ENCODE measurements around the gene TMEM98. TPM values are rescaled to one million over a fixed set of nuclear protein-coding genes. Genes with fewer than 3 reads are reported as not detected.
"Not testable (repeated sequence)": the region's sequence is repeated elsewhere in the genome, so short reads cannot be mapped to it uniquely, and the experiment has no call there.

TMEM98 gene
- polyA plus RNA-seq, 2 of the 4 experiments (the other 2 are of a cell fraction): 46.6 to 61.0 TPM

DNA sequence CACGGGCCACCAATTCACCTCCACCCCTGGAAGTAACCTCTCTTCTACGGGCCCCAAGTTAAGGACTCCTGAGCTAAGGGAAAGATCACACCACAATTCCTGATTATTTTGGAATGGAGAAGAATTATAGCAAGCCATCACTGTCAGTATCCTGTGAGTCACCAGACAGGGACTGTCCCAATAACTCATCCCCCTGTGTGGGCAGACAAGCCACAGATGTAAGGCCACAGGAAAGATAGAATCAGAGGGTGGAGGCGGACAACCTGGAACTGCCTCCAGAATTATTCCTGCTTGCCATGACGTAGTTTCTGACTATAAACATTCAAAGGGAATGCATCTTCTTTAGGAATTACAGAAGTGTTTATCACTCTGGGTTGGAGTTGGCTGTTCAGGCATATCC is 45.2 kb upstream of the TMEM98 start:
- FAIRE-seq (no peak), ATAC-seq (no peak), DNase-seq (ENCODE audit: low read depth in 1 of 2, low spot score in 1 of 2) (no peak)
- 0 out of 3 replicates have a peak, but pooled peaks cover under 1% of the 10 kb centered on the region for H3K4me1 ChIP-seq
- H3K4me3 ChIP-seq: no peak overlapping the region
- CTCF ChIA-PET: interaction anchor here (0.6 to 12.1 kb wide), 3 partner anchors 54 to 104 kb away, joined by 3 to 205 read pairs (median 4); no protein-coding TSS in a partner anchor
- H3K9me3 ChIP-seq: no peaks in the 10 kb centered on the region
- POLR2A ChIA-PET: no interaction called here
- TF ChIP-seq FOSB (CRISPR knock-in tag; IDR thresholded peaks at IDR 0.05) (no peak), CBX8 (IDR thresholded peaks at IDR 0.05) (no peak), ZNF302 (CRISPR knock-in tag; IDR thresholded peaks at IDR 0.05) (no peak), EP300 (IDR thresholded peaks at IDR 0.05) (no peak), ZSCAN20 (CRISPR knock-in tag; IDR thresholded peaks at IDR 0.05) (no peak), HOXB5 (CRISPR knock-in tag; IDR thresholded peaks at IDR 0.05) (no peak), RNF2 (IDR thresholded peaks at IDR 0.05; ENCODE audit: borderline replicate concordance, low read depth) (no peak), TFCP2L1 (CRISPR knock-in tag; IDR thresholded peaks at IDR 0.05) (no peak), ESRRA (IDR thresholded peaks at IDR 0.05; ENCODE audit: borderline replicate concordance, low read length) (no peak), ZC3H11A (IDR thresholded peaks at IDR 0.05) (no peak), KDM1A (IDR thresholded peaks at IDR 0.05; ENCODE audit: low read depth) (no peak), JUNB (IDR thresholded peaks at IDR 0.05) (no peak), JUN (IDR thresholded peaks at IDR 0.05) (no peak), GATA3 (IDR thresholded peaks at IDR 0.05; ENCODE audit: borderline replicate concordance) (no peak)
- TF ChIP-seq, protein P1, sequence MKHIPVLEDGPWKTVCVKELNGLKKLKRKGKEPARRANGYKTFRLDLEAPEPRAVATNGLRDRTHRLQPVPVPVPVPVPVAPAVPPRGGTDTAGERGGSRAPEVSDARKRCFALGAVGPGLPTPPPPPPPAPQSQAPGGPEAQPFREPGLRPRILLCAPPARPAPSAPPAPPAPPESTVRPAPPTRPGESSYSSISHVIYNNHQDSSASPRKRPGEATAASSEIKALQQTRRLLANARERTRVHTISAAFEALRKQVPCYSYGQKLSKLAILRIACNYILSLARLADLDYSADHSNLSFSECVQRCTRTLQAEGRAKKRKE (CRISPR knock-in tag; IDR thresholded peaks at IDR 0.05; ENCODE audit: low read depth): no peak
- TF ChIP-seq, protein P2, sequence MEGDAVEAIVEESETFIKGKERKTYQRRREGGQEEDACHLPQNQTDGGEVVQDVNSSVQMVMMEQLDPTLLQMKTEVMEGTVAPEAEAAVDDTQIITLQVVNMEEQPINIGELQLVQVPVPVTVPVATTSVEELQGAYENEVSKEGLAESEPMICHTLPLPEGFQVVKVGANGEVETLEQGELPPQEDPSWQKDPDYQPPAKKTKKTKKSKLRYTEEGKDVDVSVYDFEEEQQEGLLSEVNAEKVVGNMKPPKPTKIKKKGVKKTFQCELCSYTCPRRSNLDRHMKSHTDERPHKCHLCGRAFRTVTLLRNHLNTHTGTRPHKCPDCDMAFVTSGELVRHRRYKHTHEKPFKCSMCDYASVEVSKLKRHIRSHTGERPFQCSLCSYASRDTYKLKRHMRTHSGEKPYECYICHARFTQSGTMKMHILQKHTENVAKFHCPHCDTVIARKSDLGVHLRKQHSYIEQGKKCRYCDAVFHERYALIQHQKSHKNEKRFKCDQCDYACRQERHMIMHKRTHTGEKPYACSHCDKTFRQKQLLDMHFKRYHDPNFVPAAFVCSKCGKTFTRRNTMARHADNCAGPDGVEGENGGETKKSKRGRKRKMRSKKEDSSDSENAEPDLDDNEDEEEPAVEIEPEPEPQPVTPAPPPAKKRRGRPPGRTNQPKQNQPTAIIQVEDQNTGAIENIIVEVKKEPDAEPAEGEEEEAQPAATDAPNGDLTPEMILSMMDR (IDR thresholded peaks at IDR 0.05): no peak
- TF ChIP-seq, protein P3, sequence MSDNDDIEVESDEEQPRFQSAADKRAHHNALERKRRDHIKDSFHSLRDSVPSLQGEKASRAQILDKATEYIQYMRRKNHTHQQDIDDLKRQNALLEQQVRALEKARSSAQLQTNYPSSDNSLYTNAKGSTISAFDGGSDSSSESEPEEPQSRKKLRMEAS (IDR thresholded peaks at IDR 0.05): no peak
- TF ChIP-seq, protein P4, sequence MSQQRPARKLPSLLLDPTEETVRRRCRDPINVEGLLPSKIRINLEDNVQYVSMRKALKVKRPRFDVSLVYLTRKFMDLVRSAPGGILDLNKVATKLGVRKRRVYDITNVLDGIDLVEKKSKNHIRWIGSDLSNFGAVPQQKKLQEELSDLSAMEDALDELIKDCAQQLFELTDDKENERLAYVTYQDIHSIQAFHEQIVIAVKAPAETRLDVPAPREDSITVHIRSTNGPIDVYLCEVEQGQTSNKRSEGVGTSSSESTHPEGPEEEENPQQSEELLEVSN (IDR thresholded peaks at IDR 0.05; ENCODE audit: borderline replicate concordance, low read depth): no peak
- 45% methylated on average over 4 of the region's 4 CpGs for WGBS (ENCODE audit: missing lambda C conversion rate)
- H3K4me2 ChIP-seq: no peak overlapping the region
- no peak overlapping the region for H3K27ac ChIP-seq

DNA sequence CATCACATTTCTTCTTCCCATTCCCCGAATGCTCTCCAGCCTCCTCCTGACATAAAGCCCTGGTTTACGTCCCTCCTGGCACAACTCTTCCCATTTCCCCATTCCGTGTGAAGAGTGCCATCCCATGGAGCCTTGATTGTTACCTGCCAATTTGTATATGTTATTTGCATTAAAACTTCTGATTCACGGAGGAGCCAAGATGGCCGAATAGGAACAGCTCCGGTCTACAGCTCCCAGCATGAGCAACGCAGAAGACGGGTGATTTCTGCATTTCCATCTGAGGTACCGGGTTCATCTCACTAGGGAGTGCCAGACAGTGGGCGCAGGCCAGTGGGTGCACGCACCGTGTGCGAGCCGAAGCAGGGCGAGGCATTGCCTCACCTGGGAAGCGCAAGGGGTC is 41.0 kb upstream of the TMEM98 start:
- FAIRE-seq; DNase-seq (ENCODE audit: low read depth in 1 of 2, low spot score in 1 of 2); H3K27ac ChIP-seq; H3K4me1 ChIP-seq; POLR2A ChIA-PET; H3K9me3 ChIP-seq; ATAC-seq; H3K4me3 ChIP-seq; H3K4me2 ChIP-seq: not testable (repeated sequence)
- WGBS (ENCODE audit: missing lambda C conversion rate): 76% methylated on average over 8 of the region's 16 CpGs
- CTCF ChIA-PET: interaction anchor here (1.8 to 2.4 kb wide), 3 partner anchors 10 to 103 kb away, joined by 7 to 30 read pairs (median 12); partner anchors contain the start of gene MYO1D

DNA sequence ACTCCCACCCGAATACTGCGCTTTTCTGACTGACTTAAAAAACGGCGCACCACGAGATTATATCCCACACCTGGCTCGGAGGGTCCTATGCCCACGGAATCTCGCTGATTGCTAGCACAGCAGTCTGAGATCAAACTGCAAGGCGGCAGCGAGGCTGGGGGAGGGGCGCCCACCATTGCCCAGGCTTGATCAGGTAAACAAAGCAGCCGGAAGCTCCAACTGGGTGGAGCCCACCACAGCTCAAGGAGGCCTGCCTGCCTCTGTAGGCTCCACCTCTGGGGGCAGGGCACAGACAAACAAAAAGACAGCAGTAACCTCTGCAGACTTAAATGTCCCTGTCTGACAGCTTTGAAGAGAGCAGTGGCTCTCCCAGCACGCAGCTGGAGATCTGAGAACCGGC is 40.5 kb upstream of the TMEM98 start:
- H3K4me3 ChIP-seq; H3K4me1 ChIP-seq; ATAC-seq; FAIRE-seq; H3K4me2 ChIP-seq; H3K27ac ChIP-seq; DNase-seq (ENCODE audit: low read depth in 1 of 2, low spot score in 1 of 2); CTCF ChIA-PET; POLR2A ChIA-PET; H3K9me3 ChIP-seq: not testable (repeated sequence)
- WGBS (ENCODE audit: missing lambda C conversion rate): 29% methylated on average over 1 of the region's 14 CpGs

DNA sequence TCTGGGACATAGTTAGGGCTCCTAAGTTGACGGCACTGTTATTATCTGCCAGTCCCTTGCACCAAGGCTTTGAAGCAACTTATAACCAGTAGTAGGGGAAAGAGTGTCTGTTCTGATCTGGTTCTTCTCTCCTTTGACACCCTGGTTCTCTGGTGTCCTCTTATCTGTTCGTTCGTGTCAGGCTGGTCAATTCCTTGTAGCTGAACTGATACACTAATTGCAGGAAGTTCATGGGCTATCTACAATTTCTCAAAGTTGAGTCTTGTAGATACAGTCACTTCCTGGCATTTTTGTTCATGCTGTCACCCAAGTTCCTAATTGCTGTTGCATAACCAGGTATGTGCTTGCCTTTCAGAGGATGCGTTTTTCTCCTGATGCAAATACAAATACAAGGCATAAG is 33.7 kb upstream of the TMEM98 start:
- Histone ChIP-seq H3K4me2 (no peak overlapping the region), H3K4me3 (no peak overlapping the region), H3K9me3 (no peaks in the 10 kb centered on the region), H3K27ac (no peak overlapping the region), H3K4me1 (no peaks in the 10 kb centered on the region)
- ATAC-seq: no peak
- no peak for FAIRE-seq
- DNase-seq (ENCODE audit: low read depth in 1 of 2, low spot score in 1 of 2): no peak
- CTCF ChIA-PET: interaction anchor here (0.6 to 0.7 kb wide), 3 partner anchors 13 to 230 kb away, joined by 3 read pairs; no protein-coding TSS in a partner anchor
- TF ChIP-seq CEBPB (IDR thresholded peaks at IDR 0.05): no peak
- TF ChIP-seq CBX2 (IDR thresholded peaks at IDR 0.05; ENCODE audit: borderline replicate concordance, low read depth): no peak
- TF ChIP-seq CHD4 (IDR thresholded peaks at IDR 0.05; ENCODE audit: borderline replicate concordance): no peak
- TF ChIP-seq HOXA7 (CRISPR knock-in tag; IDR thresholded peaks at IDR 0.05): no peak
- TF ChIP-seq, protein P5, sequence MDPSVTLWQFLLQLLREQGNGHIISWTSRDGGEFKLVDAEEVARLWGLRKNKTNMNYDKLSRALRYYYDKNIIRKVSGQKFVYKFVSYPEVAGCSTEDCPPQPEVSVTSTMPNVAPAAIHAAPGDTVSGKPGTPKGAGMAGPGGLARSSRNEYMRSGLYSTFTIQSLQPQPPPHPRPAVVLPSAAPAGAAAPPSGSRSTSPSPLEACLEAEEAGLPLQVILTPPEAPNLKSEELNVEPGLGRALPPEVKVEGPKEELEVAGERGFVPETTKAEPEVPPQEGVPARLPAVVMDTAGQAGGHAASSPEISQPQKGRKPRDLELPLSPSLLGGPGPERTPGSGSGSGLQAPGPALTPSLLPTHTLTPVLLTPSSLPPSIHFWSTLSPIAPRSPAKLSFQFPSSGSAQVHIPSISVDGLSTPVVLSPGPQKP (IDR thresholded peaks at IDR 0.05; ENCODE audit: low read depth, low read length): no peak
- TF ChIP-seq HOXB13 (CRISPR knock-in tag; IDR thresholded peaks at IDR 0.05; ENCODE audit: low read depth): no peak
- TF ChIP-seq TP53 (CRISPR knock-in tag; IDR thresholded peaks at IDR 0.05): no peak
- TF ChIP-seq EHMT2 (IDR thresholded peaks at IDR 0.05; ENCODE audit: low read depth): no peak
- no peak for TF ChIP-seq HOXB5 (CRISPR knock-in tag; IDR thresholded peaks at IDR 0.05)
- no peak for TF ChIP-seq NPAS2 (CRISPR knock-in tag; IDR thresholded peaks at IDR 0.05; ENCODE audit: borderline replicate concordance)
- no peak for TF ChIP-seq NR3C1 (IDR thresholded peaks at IDR 0.05)
- TF ChIP-seq, protein P3 (IDR thresholded peaks at IDR 0.05): no peak
- WGBS (ENCODE audit: missing lambda C conversion rate): 64% methylated on average over 4 of the region's 4 CpGs
- POLR2A ChIA-PET: no interaction called here

Measured in A549 (cell line).